Putamen (tissue), 1 donor: ENCODE data around the gene TKTL2.

Experiments
- DNase-seq: peaks from one replicate; pipeline ENCODE4 v3.0.0-alpha.2; 2016; ENCODE audit warnings: low spot score

The TKTL2 gene, protein sequence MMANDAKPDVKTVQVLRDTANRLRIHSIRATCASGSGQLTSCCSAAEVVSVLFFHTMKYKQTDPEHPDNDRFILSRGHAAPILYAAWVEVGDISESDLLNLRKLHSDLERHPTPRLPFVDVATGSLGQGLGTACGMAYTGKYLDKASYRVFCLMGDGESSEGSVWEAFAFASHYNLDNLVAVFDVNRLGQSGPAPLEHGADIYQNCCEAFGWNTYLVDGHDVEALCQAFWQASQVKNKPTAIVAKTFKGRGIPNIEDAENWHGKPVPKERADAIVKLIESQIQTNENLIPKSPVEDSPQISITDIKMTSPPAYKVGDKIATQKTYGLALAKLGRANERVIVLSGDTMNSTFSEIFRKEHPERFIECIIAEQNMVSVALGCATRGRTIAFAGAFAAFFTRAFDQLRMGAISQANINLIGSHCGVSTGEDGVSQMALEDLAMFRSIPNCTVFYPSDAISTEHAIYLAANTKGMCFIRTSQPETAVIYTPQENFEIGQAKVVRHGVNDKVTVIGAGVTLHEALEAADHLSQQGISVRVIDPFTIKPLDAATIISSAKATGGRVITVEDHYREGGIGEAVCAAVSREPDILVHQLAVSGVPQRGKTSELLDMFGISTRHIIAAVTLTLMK

GRCh38 chr4:163473576-163473975 is at the start of gene TKTL2:
TSS of gene TKTL2 (minus strand) at chr4:163473754. CDS start at chr4:163473734, 20 bp downstream.
- no peak for DNase-seq

- peak; percentile 57 for DNase-seq
Measured at GRCh38 chr4:163515198-163515597, 41.6 kb upstream of the TKTL2 start.

DNA sequence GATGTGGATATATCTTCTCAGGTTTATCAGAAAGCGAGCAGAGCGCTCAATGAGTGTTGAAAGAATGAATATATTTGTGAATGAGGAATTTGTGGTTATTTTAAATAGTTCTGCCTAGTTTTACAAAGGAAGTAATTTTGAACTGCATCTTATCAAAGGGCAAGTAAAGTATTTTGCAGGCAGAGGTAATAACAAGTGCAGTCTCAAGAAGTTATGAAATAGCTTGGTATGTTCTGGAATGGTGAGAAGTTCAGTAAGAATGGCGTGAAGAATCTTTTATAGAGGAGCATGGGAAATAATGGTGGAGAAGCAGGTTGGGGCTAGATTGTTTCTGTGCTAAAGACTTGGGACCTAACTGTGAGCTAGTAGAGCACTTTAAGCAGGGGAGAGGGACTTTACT is 31.8 kb upstream of the TKTL2 start:
- DNase-seq = no peak

GRCh38 chr4:163500586-163500985 is 27.0 kb upstream of the TKTL2 start:
- DNase-seq = no peak

- no peak for DNase-seq
Measured at GRCh38 chr4:163495900-163496299, 22.3 kb upstream of the TKTL2 start.

GRCh38 chr4:163494360-163495241 is 21.0 kb upstream of the TKTL2 start, which contains the start of gene TMA16:
TSS of gene TMA16 (plus strand) at chr4:163494690. CDS start at chr4:163494802, 112 bp downstream.
- DNase-seq = peak; percentile 88

GRCh38 chr4:163493643-163494359 is 20.2 kb upstream of the TKTL2 start:
- no peak for DNase-seq

DNA sequence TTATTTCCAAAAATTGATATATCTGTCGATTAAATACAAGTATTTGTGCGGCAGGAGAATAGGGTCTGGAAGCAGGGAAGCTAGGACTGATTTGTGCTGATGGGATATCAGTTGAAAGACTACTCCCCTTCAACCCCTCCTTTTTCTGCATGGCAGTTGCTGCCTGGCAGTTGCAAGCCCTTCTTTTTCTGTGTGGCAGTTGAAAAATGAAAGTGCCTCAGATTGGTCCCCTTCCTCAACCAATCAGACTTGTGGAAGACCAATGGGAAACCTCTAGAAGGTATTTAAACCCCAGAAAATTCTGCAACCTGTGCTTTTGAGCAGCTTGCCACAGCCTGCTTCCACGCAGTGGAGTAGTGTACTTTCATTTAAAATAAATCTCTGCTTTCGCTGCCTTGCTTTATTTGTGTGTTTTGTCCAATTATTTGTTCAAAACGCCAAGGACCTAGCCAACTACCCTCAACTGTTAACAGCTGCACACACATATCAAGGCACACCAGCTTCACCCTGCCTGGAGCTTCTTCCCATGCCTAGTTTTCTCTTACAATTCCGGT is 19.5 kb upstream of the TKTL2 start:
- DNase-seq = no peak

DNA sequence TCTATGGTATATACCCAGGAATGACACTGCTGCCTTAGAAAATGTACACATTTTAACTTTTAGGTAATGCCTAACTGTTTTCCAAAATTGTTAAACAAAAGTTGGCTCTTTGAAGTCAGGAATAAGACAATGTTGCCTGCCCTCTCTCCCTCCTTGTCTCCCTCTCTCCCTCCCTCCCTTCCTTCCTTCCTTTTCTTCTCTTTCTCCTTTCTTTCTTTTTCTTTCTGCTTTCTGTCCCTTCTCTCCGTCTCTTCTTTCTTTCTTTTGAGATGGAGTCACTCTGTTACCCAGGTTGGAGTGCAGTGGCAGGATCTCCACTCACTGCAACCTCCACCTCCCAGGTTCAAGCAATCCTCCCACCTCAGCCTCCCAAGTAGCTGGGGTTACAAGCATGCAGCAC is 16.4 kb upstream of the TKTL2 start:
- DNase-seq = no peak

GRCh38 chr4:163486321-163486720 is 12.8 kb upstream of the TKTL2 start:
- no peak for DNase-seq

GRCh38 chr4:163485589-163485988 is 12.0 kb upstream of the TKTL2 start:
- no peak for DNase-seq

- DNase-seq = peak; percentile 35
Measured at GRCh38 chr4:163484906-163485305, 11.4 kb upstream of the TKTL2 start.

DNA sequence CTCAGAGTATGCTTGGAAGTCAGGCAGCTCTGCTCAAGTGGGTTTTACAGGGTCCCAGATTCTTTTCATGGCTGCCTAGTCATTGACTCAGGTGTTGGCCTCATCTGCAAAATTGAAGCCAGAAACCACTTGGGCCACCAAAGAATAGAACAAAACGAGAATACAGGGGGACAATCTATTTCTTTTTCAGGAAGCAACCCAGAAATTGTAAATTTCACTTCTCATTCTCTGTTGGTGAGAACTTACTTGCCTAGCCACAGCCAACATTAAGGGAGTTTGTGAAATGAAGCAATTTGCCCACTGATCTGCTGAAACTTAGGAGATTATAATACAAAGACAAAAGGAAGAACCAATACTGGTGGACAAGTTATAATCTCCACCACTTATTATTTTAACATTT is 8.6 kb upstream of the TKTL2 start:
- peak; percentile 9 for DNase-seq

DNA sequence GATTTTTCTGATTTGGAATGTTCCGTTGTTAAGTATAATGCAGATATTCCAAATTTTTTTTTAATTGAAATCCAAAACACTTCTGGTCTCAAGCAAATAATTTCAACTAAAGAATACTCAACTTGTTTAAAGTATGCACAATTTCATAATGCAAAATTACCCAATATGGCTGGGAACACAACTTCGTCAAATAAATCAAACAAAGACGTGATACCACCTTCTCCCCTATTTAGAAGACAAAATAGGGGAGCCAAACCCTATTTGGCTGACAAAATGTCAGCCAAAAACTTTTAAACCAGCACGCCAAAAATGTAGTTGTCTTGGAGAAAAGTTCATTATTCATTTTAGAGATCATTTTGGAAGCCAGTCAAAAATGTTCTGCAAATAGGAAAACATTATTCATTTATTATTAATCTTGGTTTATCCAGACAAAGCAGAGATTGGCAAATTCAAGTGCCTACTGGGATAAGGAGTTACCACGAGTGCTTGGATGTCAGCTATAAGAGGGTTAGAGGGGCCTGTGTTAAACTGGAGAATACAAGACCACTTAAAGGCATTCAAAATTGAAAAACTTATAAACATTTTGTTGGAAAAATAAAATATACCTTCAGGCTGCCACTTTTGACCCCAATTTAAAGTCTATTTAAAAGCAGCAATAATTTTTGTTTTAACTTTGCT is 3.3 kb upstream of the TKTL2 start:
- DNase-seq = no peak

DNA sequence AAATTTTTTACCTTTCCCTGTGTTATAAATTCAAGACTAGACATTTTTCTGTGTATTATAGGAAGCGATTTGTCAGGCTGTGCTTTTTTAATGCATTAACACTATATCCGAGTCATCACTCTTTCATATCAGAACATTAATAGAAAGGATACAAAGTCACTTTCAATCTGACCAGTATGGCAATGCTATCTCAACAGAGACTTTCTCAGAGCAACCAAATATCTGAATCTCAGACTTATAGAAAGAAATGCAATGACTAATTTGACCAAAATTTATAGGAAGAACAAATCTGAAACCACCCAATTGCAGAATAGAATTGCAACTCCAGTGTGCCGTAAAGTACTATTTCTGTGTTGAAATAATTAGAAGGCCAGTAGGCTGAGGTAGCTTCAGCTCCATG is 473 bp upstream of the TKTL2 start:
- DNase-seq = no peak

- DNase-seq = no peak
Measured at GRCh38 chr4:163473130-163473529, 424 bp downstream of the TKTL2 start.

DNA sequence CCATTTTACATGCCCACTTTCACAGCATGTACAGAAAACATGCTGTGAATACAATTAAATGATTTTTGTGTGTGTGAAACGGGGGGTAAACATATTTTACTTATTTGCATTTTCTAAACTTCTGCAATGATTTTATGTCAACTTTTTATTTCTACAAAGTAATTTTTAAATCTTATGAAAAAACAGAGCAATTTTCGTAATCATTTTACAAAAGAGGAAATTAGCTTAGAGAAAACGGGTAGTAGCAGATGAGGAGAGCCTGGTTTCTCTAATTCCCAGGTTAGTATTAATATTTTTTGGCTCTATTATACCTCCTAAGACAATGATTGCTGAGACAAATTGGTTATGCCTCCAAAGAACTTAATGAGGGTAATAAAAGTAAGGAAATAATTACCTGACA is 3.2 kb downstream of the TKTL2 start:
- no peak for DNase-seq

GRCh38 chr4:163467082-163467770 is 6.3 kb downstream of the TKTL2 start:
- no peak for DNase-seq

DNA sequence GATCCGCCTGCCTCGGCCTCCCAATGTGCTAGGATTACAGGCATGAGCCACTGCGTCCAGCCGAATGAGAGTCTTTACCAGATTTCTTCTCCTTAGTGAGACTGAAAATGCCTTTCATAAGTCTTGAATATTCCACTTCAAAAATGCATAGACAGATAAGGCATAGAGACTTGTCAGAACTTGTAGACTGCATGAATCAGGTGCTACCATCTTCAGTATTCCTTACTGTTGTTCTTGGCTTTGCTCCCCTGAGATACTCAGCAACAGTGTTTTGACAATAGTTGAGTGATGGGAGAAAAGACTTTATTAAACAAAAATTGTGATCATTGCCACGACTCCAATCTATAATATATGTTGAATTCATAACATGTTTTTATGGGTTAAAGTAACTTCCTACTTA is 11.0 kb downstream of the TKTL2 start:
- no peak for DNase-seq

GRCh38 chr4:163448540-163449203 is 24.9 kb downstream of the TKTL2 start:
- peak; percentile 33 for DNase-seq
